Mesenchymal stem cell (in vitro differentiated cells and primary cell): ENCODE data around the gene CD8A.

ENCODE experiments used
- DNase-seq: peaks from one replicate; pipeline ENCODE4 v3.0.0-alpha.2; 2013
- H2AFZ ChIP-seq: one replicate; pipeline ENCODE4 v1.6.1; 2013; ENCODE audit warnings: low read depth, mild to moderate bottlenecking, control low read depth, inconsistent platforms, low read length, moderate library complexity
- H2AK5ac ChIP-seq: 2 replicates; pipeline ENCODE4 v1.6.1; 2013; ENCODE audit warnings: low read length, moderate library complexity, mild to moderate bottlenecking, inconsistent platforms; ENCODE audit not compliant: severe bottlenecking
- H2BK120ac ChIP-seq: one replicate; pipeline ENCODE4 v1.6.1; 2013; ENCODE audit warnings: low read depth, mild to moderate bottlenecking, inconsistent platforms, low read length, moderate library complexity
- H2BK12ac ChIP-seq, 2 experiments: one replicate each; pipeline ENCODE4 v1.6.1; 2013; ENCODE audit warnings: inconsistent platforms in 2 of 2, low read length in 2 of 2, mild to moderate bottlenecking in 2 of 2, moderate library complexity in 2 of 2, control low read depth in 1 of 2
- H2BK15ac ChIP-seq: one replicate; pipeline ENCODE4 v1.6.1; 2013; ENCODE audit warnings: mild to moderate bottlenecking, low read depth, inconsistent platforms; ENCODE audit not compliant: poor library complexity, severe bottlenecking
- H2BK5ac ChIP-seq: 2 replicates; pipeline ENCODE4 v1.6.1; 2013; ENCODE audit warnings: low read depth, mild to moderate bottlenecking, low read length, control low read depth, inconsistent platforms; ENCODE audit not compliant: poor library complexity, severe bottlenecking
- H3K14ac ChIP-seq, 2 experiments: one replicate each; pipeline ENCODE4 v1.6.1; 2013; ENCODE audit warnings: inconsistent platforms in 2 of 2, low read length in 2 of 2, control low read depth in 1 of 2, mild to moderate bottlenecking in 1 of 2, moderate library complexity in 1 of 2
- H3K18ac ChIP-seq, 2 experiments: one replicate each; pipeline ENCODE4 v1.6.1; 2013; ENCODE audit warnings: inconsistent platforms in 2 of 2, low read length in 2 of 2, control low read depth in 1 of 2, low read depth in 1 of 2, mild to moderate bottlenecking in 1 of 2
- H3K23ac ChIP-seq, 2 experiments: one replicate each; pipeline ENCODE4 v1.6.1; 2013; ENCODE audit warnings: inconsistent platforms in 2 of 2, low read length in 2 of 2, mild to moderate bottlenecking in 2 of 2, moderate library complexity in 2 of 2, control low read depth in 1 of 2
- H3K27ac ChIP-seq: 2 replicates; pipeline ENCODE4 v1.5.1; 2013; ENCODE audit warnings: mild to moderate bottlenecking, moderate library complexity, low read length, control low read depth, inconsistent platforms; ENCODE audit not compliant: poor library complexity, severe bottlenecking
- H3K27me3 ChIP-seq, 2 experiments: 2 replicates each; pipeline versions ENCODE4 v1.6.1 to v1.7.0; 2013; ENCODE audit warnings: low read length in 2 of 2, mild to moderate bottlenecking in 2 of 2, moderate library complexity in 2 of 2, control low read depth in 1 of 2, inconsistent platforms in 1 of 2; ENCODE audit not compliant: control insufficient read depth in 1 of 2, insufficient read depth in 1 of 2
- H3K36me3 ChIP-seq, 2 experiments: 2 replicates each; pipeline versions ENCODE4 v1.6.1 to v1.7.0; 2013; ENCODE audit warnings: low read length in 2 of 2, control low read depth in 1 of 2, inconsistent platforms in 1 of 2, low read depth in 1 of 2, mild to moderate bottlenecking in 1 of 2; ENCODE audit not compliant: insufficient read depth in 2 of 2, control insufficient read depth in 1 of 2
- H3K4ac ChIP-seq, 2 experiments: one replicate each; pipeline ENCODE4 v1.6.1; 2013; ENCODE audit warnings: inconsistent platforms in 2 of 2, low read length in 2 of 2, mild to moderate bottlenecking in 2 of 2, moderate library complexity in 2 of 2, control low read depth in 1 of 2, low read depth in 1 of 2
- H3K4me1 ChIP-seq: 2 replicates; pipeline ENCODE4 v1.6.1; 2013; ENCODE audit warnings: low read depth, low read length, control low read depth; ENCODE audit not compliant: control insufficient read depth, insufficient read depth
- H3K4me2 ChIP-seq: 2 replicates; pipeline ENCODE4 v1.6.1; 2013; ENCODE audit warnings: low read length, mild to moderate bottlenecking, inconsistent platforms; ENCODE audit not compliant: poor library complexity, severe bottlenecking
- H3K4me3 ChIP-seq, 2 experiments: 2 replicates each; pipeline versions ENCODE4 v1.5.1 to v1.7.0; 2013; ENCODE audit warnings: low read length in 2 of 2, mild to moderate bottlenecking in 2 of 2, control low read depth in 1 of 2, low read depth in 1 of 2; ENCODE audit not compliant: insufficient read depth in 1 of 2
- H3K79me1 ChIP-seq: replicated peaks from 2 replicates; pipeline ENCODE4 v1.6.1; 2013; ENCODE audit warnings: mild to moderate bottlenecking, control low read depth, low read length, inconsistent platforms; ENCODE audit not compliant: poor library complexity, severe bottlenecking
- H3K9ac ChIP-seq: 2 replicates; pipeline ENCODE4 v1.7.0; 2013; ENCODE audit warnings: mild to moderate bottlenecking, low read length, moderate library complexity
- H3K9me3 ChIP-seq: 2 replicates; pipeline ENCODE4 v1.7.0; 2013; ENCODE audit warnings: mild to moderate bottlenecking, low read length; ENCODE audit not compliant: control insufficient read depth
- H4K8ac ChIP-seq: one replicate; pipeline ENCODE4 v1.6.1; 2013; ENCODE audit warnings: inconsistent platforms, mild to moderate bottlenecking, low read length, moderate library complexity
- H4K91ac ChIP-seq: one replicate; pipeline ENCODE4 v1.6.1; 2013; ENCODE audit warnings: mild to moderate bottlenecking, low read length, inconsistent platforms
- WGBS: methylation state at CpG from one replicate; pipeline ENCODE4 v1.1.7; 2013; ENCODE audit warnings: mixed read lengths; 5-methylcytosine and 5-hydroxymethylcytosine counted together

Gene CD8A

GRCh38 chr2:86760371-86760770, 30.3 kb downstream of the CD8A start:
- no peak overlapping the region for H2BK15ac ChIP-seq
- no peak overlapping the region for H3K14ac ChIP-seq
- no peaks in the 10 kb centered on the region for H3K9me3 ChIP-seq
- WGBS = 95% methylated on average over 4 of the region's 4 CpGs
- no peak overlapping the region for H2AK5ac ChIP-seq
- H3K18ac ChIP-seq = no peak overlapping the region
- no peak overlapping the region for H3K4ac ChIP-seq
- H2BK12ac ChIP-seq = no peak overlapping the region
- H3K4me1 ChIP-seq = no peaks in the 10 kb centered on the region
- H3K4me3 ChIP-seq = no peak overlapping the region
- H3K9ac ChIP-seq = no peak overlapping the region
- H4K8ac ChIP-seq = no peak overlapping the region
- no peak overlapping the region for H3K27ac ChIP-seq
- DNase-seq = no peak
- H3K36me3 ChIP-seq = peaks cover 5 to 28% of the 10 kb centered on the region in 2 experiments
- H2BK5ac ChIP-seq = no peak overlapping the region
- H3K27me3 ChIP-seq = no peaks in the 10 kb centered on the region
- H3K79me1 ChIP-seq = peaks cover 18% of the 10 kb centered on the region
- no peak overlapping the region for H4K91ac ChIP-seq
- no peak overlapping the region for H2AFZ ChIP-seq
- no peak overlapping the region for H2BK120ac ChIP-seq
- no peak overlapping the region for H3K4me2 ChIP-seq
- H3K23ac ChIP-seq = no peak overlapping the region

GRCh38 chr2:86758405-86758804, 32.3 kb downstream of the CD8A start:
- Histone ChIP-seq H3K4me3 (no peak overlapping the region), H3K18ac (no peak overlapping the region), H2AFZ (no peak overlapping the region), H3K27ac (no peak overlapping the region), H2AK5ac (no peak overlapping the region), H3K36me3 (peaks cover 4 to 42% of the 10 kb centered on the region in 2 experiments), H2BK120ac (no peak overlapping the region), H3K23ac (no peak overlapping the region), H4K8ac (no peak overlapping the region), H3K4ac (no peak overlapping the region), H3K79me1 (peaks cover 17% of the 10 kb centered on the region), H2BK5ac (no peak overlapping the region), H3K27me3 (no peaks in the 10 kb centered on the region), H4K91ac (no peak overlapping the region), H3K4me1 (no peaks in the 10 kb centered on the region), H2BK12ac (no peak overlapping the region), H3K14ac (no peak overlapping the region), H3K4me2 (no peak overlapping the region), H2BK15ac (no peak overlapping the region), H3K9ac (no peak overlapping the region), H3K9me3 (no peaks in the 10 kb centered on the region)
- no peak for DNase-seq
- WGBS = 97% methylated on average over 3 of the region's 3 CpGs

DNA sequence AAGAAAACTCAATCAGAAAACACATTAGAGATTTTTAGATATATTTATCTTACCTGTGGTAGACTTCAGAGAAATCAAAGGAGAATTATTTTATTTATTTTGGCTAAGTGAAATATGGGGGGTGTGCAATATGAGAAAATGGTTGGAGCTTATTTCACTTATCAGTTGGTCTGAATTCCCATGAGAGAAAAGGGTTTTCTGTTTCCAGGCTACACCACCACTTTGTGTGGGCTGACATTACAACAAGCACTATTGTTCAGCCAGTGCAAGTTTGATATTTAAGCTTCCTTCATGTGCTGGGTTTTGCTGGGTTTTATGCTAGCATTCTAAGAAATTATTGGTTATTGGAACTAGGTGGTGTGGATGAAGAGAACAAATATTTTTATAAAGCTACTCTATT, 37.1 kb downstream of the CD8A start:
- no peak overlapping the region for H3K4me2 ChIP-seq
- no peak overlapping the region for H2BK15ac ChIP-seq
- peaks cover 20% of the 10 kb centered on the region for H3K9me3 ChIP-seq
- H3K4me3 ChIP-seq = no peak overlapping the region
- H2AK5ac ChIP-seq = no peak overlapping the region
- peaks cover 12% of the 10 kb centered on the region for H3K79me1 ChIP-seq
- H2BK120ac ChIP-seq = no peak overlapping the region
- no peak overlapping the region for H3K18ac ChIP-seq
- no peak overlapping the region for H3K4ac ChIP-seq
- H3K4me1 ChIP-seq = no peaks in the 10 kb centered on the region
- no peak overlapping the region for H4K91ac ChIP-seq
- peaks cover 6 to 61% of the 10 kb centered on the region in 2 experiments for H3K36me3 ChIP-seq
- H2BK5ac ChIP-seq = no peak overlapping the region
- H4K8ac ChIP-seq = no peak overlapping the region
- H3K23ac ChIP-seq = no peak overlapping the region
- H2BK12ac ChIP-seq = no peak overlapping the region
- no peak for DNase-seq
- no peak overlapping the region for H3K9ac ChIP-seq
- H3K27me3 ChIP-seq = no peaks in the 10 kb centered on the region
- no peak overlapping the region for H3K14ac ChIP-seq
- no peak overlapping the region for H2AFZ ChIP-seq
- no peak overlapping the region for H3K27ac ChIP-seq

GRCh38 chr2:86752934-86753333, 37.8 kb downstream of the CD8A start:
- Histone ChIP-seq H3K4me3 (no peak overlapping the region), H2AFZ (no peak overlapping the region), H3K9me3 (peaks cover 20% of the 10 kb centered on the region), H2BK120ac (no peak overlapping the region), H3K36me3 (peaks cover 6 to 61% of the 10 kb centered on the region in 2 experiments), H2BK12ac (no peak overlapping the region), H3K79me1 (peaks cover 13% of the 10 kb centered on the region), H3K4ac (no peak overlapping the region), H3K4me1 (no peaks in the 10 kb centered on the region), H2AK5ac (no peak overlapping the region), H3K27ac (no peak overlapping the region), H4K91ac (no peak overlapping the region), H2BK5ac (no peak overlapping the region), H4K8ac (no peak overlapping the region), H3K9ac (no peak overlapping the region), H3K18ac (no peak overlapping the region), H3K4me2 (no peak overlapping the region), H3K23ac (no peak overlapping the region), H3K14ac (no peak overlapping the region), H2BK15ac (no peak overlapping the region), H3K27me3 (no peaks in the 10 kb centered on the region)
- no peak for DNase-seq
- WGBS = 97% methylated on average over 2 of the region's 3 CpGs
